Esophagus muscularis mucosa (tissue), 4 donors: ENCODE results near the gene SKI. TPM values are rescaled to one million over a fixed set of nuclear protein-coding genes. Genes with fewer than 3 reads are reported as not detected.

ENCODE experiments used
- DNase-seq: peaks from one replicate; pipeline ENCODE4 v3.0.0-alpha.2; 2017; ENCODE audit errors: extremely low spot score
- H3K27ac ChIP-seq, 4 donors: fragments of 200-600 bp; sonication (generic); replicated peaks in 1 of 4; 1 replicate in 3 of 4; 2 replicates in 1 of 4; pipeline ENCODE4 v1.5.1; 2016 to 2019; ENCODE audit warnings: mild to moderate bottlenecking in 1 of 4
- H3K27me3 ChIP-seq, 4 donors: fragments of 200-600 bp; sonication (generic); one replicate each; pipeline versions ENCODE4 v1.5.1 to v1.6.0; 2016 to 2019
- H3K36me3 ChIP-seq, 4 donors: fragments of 200-600 bp; sonication (generic); one replicate each; pipeline ENCODE4 v1.5.1; 2016 to 2019
- H3K4me1 ChIP-seq, 4 donors: fragments of 200-600 bp; sonication (generic); one replicate each; pipeline ENCODE4 v1.5.1; 2016 to 2019
- H3K4me3 ChIP-seq, 4 donors: fragments of 200-600 bp; sonication (generic); 1 replicate in 2 of 4; 2 replicates in 2 of 4; pipeline ENCODE4 v1.5.1; 2016 to 2019; ENCODE audit warnings: mild to moderate bottlenecking in 4 of 4, moderate library complexity in 1 of 4
- H3K9me3 ChIP-seq, 4 donors: fragments of 200-600 bp; sonication (generic); 1 replicate in 3 of 4; 2 replicates in 1 of 4; pipeline ENCODE4 v1.5.1; 2016 to 2019
- CTCF ChIP-seq, 3 experiments: fragments of 200-600 bp in 2 of 3; fragments of 450-650 bp in 1 of 3; sonication (generic) in 2 of 3; IDR thresholded peaks; one replicate each; pipeline ENCODE4 v1.5.1; 2017 to 2019; ENCODE audit warnings: antibody characterized with exemption in 3 of 3, mild to moderate bottlenecking in 2 of 3, moderate library complexity in 1 of 3
- EP300 ChIP-seq: sonication (generic); formaldehyde crosslinking; IDR thresholded peaks from one replicate; pipeline ENCODE4 v1.6.1; 2017; ENCODE audit warnings: antibody characterized with exemption
- POLR2A ChIP-seq: fragments of 450-650 bp; IDR thresholded peaks from one replicate; pipeline ENCODE4 v1.6.1; 2017; ENCODE audit warnings: antibody characterized with exemption, moderate library complexity, mild to moderate bottlenecking, low read depth
- POLR2AphosphoS5 ChIP-seq, 2 donors: sonication (generic); formaldehyde crosslinking; IDR thresholded peaks; one replicate each; pipeline ENCODE4 v1.6.1; 2017; ENCODE audit warnings: antibody characterized with exemption in 2 of 2
- WGBS: methylation state at CpG from one replicate; pipeline ENCODE4 v1.1.5; 2018; 5-methylcytosine and 5-hydroxymethylcytosine counted together
- intact Hi-C: fragments of 100-400 bp; cut with DNase I; formaldehyde crosslinking; loops from one replicate; pipeline ENCODE4 v1.15.1; 2023
- total RNA-seq, 4 donors: library from RNA; depleted of rRNA; stranded (reverse); fragments of >200 nt; gene quantifications; one replicate each; pipeline versions ENCODE4 v1.1.0 to v1.2.1, GENCODE V29; 2016

The SKI gene
- total RNA-seq, 4 donors from 2014 or later, result 70.1 to 190 (median 124) TPM

GRCh38 chr1:2288311-2288710, 60.2 kb downstream of the SKI start:
- WGBS, result 78% methylated on average over 10 of the region's 10 CpGs
- peaks cover 82 to 100% (median 97%) of the 10 kb centered on the region in 4 donors for H3K4me1 ChIP-seq
- H3K27ac ChIP-seq, result peak overlapping the region in 2 of 4 donors; percentile 75 to 88
- H3K27me3 ChIP-seq, result no peaks in the 10 kb centered on the region
- DNase-seq, result no peak
- no peak for TF ChIP-seq POLR2A
- no peak for TF ChIP-seq EP300
- no peak for TF ChIP-seq POLR2AphosphoS5 (IDR thresholded peaks at IDR 0.05)
- TF ChIP-seq CTCF (IDR thresholded peaks at IDR 0.05), result no peak
- no peaks in the 10 kb centered on the region for H3K9me3 ChIP-seq
- H3K4me3 ChIP-seq, result no peak overlapping the region
- no peaks in the 10 kb centered on the region for H3K36me3 ChIP-seq
- intact Hi-C loops, result no loop called here

- Histone ChIP-seq H3K27me3 (no peaks in the 10 kb centered on the region), H3K4me3 (no peak overlapping the region), H3K27ac (peak overlapping the region; percentile 70 to 88 (median 79)), H3K36me3 (no peaks in the 10 kb centered on the region), H3K9me3 (no peaks in the 10 kb centered on the region), H3K4me1 (peaks cover 82 to 100% (median 97%) of the 10 kb centered on the region in 4 donors)
- DNase-seq, result no peak
- intact Hi-C loops, result no loop called here
- TF ChIP-seq POLR2A (no peak), CTCF (IDR thresholded peaks at IDR 0.05) (no peak), POLR2AphosphoS5 (IDR thresholded peaks at IDR 0.05) (no peak), EP300 (no peak)
- WGBS, result 71% methylated on average over 20 of the region's 20 CpGs
Measured at GRCh38 chr1:2288816-2289536, 60.9 kb downstream of the SKI start.

DNA sequence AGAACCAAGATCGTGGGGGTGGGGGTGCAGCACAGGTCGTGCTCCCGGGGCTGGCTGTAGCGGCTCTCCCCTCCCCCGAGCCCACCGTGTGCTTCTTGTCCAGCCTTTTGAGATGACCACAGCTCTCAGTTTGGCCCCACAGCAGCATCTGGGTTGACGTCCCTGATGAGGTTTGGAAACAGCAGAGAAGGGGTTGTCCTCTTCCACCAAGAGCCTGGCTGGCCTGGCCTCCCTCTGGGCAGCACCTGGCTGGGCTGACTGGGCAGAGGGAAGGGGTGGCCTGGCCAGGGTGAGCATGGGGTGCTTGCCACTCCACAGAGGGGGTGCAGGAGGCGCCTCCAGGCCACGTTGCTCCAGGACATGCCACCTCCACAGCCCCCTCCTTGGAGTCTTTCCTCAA, 61.5 kb downstream of the SKI start:
- intact Hi-C loops, result loop anchor here (5.0 kb wide), 1 partner anchor 47 kb away; no protein-coding TSS in a partner anchor
- TF ChIP-seq CTCF (IDR thresholded peaks at IDR 0.05) (no peak), POLR2A (no peak), EP300 (no peak)
- Histone ChIP-seq H3K4me1 (peaks cover 83 to 100% (median 97%) of the 10 kb centered on the region in 4 donors), H3K36me3 (no peaks in the 10 kb centered on the region), H3K27me3 (no peaks in the 10 kb centered on the region), H3K4me3 (peak overlapping the region in 1 of 4 donors; percentile 30), H3K27ac (peak overlapping the region; percentile 70 to 88 (median 79)), H3K9me3 (no peaks in the 10 kb centered on the region)
- WGBS, result 57% methylated on average over 1 of the region's 9 CpGs
- no peak for DNase-seq

DNA sequence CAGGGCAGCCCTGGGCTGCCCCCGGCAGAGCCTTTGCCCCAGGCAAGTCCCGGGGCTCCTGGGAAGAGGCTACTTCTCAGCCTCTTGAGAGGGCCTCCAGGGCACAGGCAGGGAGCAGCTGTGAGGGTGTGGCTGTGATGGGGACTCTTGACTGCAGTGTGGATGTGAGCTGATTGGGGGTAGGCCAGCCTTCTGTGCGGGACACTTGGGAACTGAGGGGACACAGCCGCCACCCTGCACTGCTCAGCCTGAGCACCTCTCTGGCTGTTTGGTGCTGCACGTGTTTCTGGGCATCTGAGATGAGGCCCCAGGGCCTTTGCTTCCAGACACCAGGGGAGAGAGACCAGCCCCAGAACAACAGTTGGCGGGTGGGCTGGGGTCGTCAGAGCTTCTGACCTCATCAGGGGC, 62.1 kb downstream of the SKI start:
- intact Hi-C loops, result loop anchor here (5.0 kb wide), 1 partner anchor 48 kb away; no protein-coding TSS in a partner anchor

More for the DNA sequence above, 62.1 kb downstream of the SKI start:
- no peak for TF ChIP-seq CTCF (IDR thresholded peaks at IDR 0.05)
- TF ChIP-seq POLR2A, result no peak
- no peak for TF ChIP-seq EP300
- TF ChIP-seq POLR2AphosphoS5 (IDR thresholded peaks at IDR 0.05), result no peak
- no peaks in the 10 kb centered on the region for H3K27me3 ChIP-seq
- no peak for DNase-seq
- peaks cover 85 to 100% (median 97%) of the 10 kb centered on the region in 4 donors for H3K4me1 ChIP-seq
- no peaks in the 10 kb centered on the region for H3K9me3 ChIP-seq
- 45% methylated on average over 4 of the region's 7 CpGs for WGBS
- no peaks in the 10 kb centered on the region for H3K36me3 ChIP-seq
- H3K27ac ChIP-seq, result peak overlapping the region; percentile 70 to 88 (median 79)
- H3K4me3 ChIP-seq, result peak overlapping the region; percentile 30 to 55 (median 42)
